Measurements from ENCODE around the gene KIF25.
"Not testable (repeated sequence)": the region's sequence is repeated elsewhere in the genome, so short reads cannot be mapped to it uniquely, and the experiment has no call there.

KIF25 gene

GRCh38 chr6:167995731-167996151 lies 1.7 kb upstream of the KIF25 start:
- no peak for DNase-seq (ENCODE audit: low read depth)

- no peak for DNase-seq (ENCODE audit: low read depth)
Measured at GRCh38 chr6:167996424-167997199, 859 bp upstream of the KIF25 start.

- no peak for DNase-seq (ENCODE audit: low read depth)
Measured at GRCh38 chr6:167998215-167998614, 744 bp downstream of the KIF25 start.

GRCh38 chr6:168000198-168001028 lies 2.9 kb downstream of the KIF25 start:
- no peak for DNase-seq (ENCODE audit: low read depth)

- DNase-seq (ENCODE audit: low read depth) = no peak
Measured at GRCh38 chr6:168001029-168001332, 3.5 kb downstream of the KIF25 start.

- not testable (repeated sequence) for DNase-seq (ENCODE audit: low read depth)
Measured at GRCh38 chr6:168001514-168001913, 4.0 kb downstream of the KIF25 start.

GRCh38 chr6:168002804-168003203 lies 5.3 kb downstream of the KIF25 start:
- no peak for DNase-seq (ENCODE audit: low read depth)

GRCh38 chr6:168004023-168004422 lies 6.6 kb downstream of the KIF25 start:
- DNase-seq (ENCODE audit: low read depth) = no peak

- DNase-seq (ENCODE audit: low read depth) = no peak
Measured at GRCh38 chr6:168004945-168005344, 7.5 kb downstream of the KIF25 start.

GRCh38 chr6:168005796-168006195 lies 8.3 kb downstream of the KIF25 start:
- no peak for DNase-seq (ENCODE audit: low read depth)

- peak; percentile 95 for DNase-seq (ENCODE audit: low read depth)
Measured at GRCh38 chr6:168007592-168008338, 10.3 kb downstream of the KIF25 start.

GRCh38 chr6:168009331-168009730 lies 11.9 kb downstream of the KIF25 start:
- DNase-seq (ENCODE audit: low read depth) = peak; percentile 62

- DNase-seq (ENCODE audit: low read depth) = no peak
Measured at GRCh38 chr6:168011291-168011690, 13.8 kb downstream of the KIF25 start.

GRCh38 chr6:168012431-168013249 lies 15.2 kb downstream of the KIF25 start:
- no peak for DNase-seq (ENCODE audit: low read depth)

- DNase-seq (ENCODE audit: low read depth) = no peak
Measured at GRCh38 chr6:168013250-168013915, 15.9 kb downstream of the KIF25 start.

- no peak for DNase-seq (ENCODE audit: low read depth)
Measured at GRCh38 chr6:168014428-168014827, 17.0 kb downstream of the KIF25 start.

GRCh38 chr6:168015009-168015408 lies 17.5 kb downstream of the KIF25 start:
- DNase-seq (ENCODE audit: low read depth) = no peak

GRCh38 chr6:168015482-168016175 lies 18.2 kb downstream of the KIF25 start:
- DNase-seq (ENCODE audit: low read depth) = no peak

GRCh38 chr6:168016176-168016620 lies 18.7 kb downstream of the KIF25 start:
- no peak for DNase-seq (ENCODE audit: low read depth)

- DNase-seq (ENCODE audit: low read depth) = no peak
Measured at GRCh38 chr6:168016721-168017525, 19.5 kb downstream of the KIF25 start.
